Sigmoid colon (tissue), 7 donors: ENCODE results near the gene CACHD1. TPM values are rescaled to one million over a fixed set of nuclear protein-coding genes. Genes with fewer than 3 reads are reported as not detected.

ENCODE experiments used
- DNase-seq: peaks from one replicate; pipeline ENCODE4 v3.0.0-alpha.2; 2019
- H3K27ac ChIP-seq, 4 donors: fragments of 200-600 bp; sonication (generic); one replicate each; pipeline ENCODE4 v1.5.1; 2016 to 2019; ENCODE audit warnings: mild to moderate bottlenecking in 1 of 4
- H3K27me3 ChIP-seq, 3 donors: fragments of 200-600 bp; sonication (generic); one replicate each; pipeline ENCODE4 v1.5.1; 2019; ENCODE audit warnings: mild to moderate bottlenecking in 1 of 3
- H3K36me3 ChIP-seq, 4 donors: fragments of 200-600 bp; sonication (generic); one replicate each; pipeline ENCODE4 v1.5.1; 2016 to 2019
- H3K4me1 ChIP-seq, 4 donors: fragments of 200-600 bp; sonication (generic); one replicate each; pipeline ENCODE4 v1.5.1; 2017 to 2019
- H3K4me3 ChIP-seq, 4 donors: fragments of 200-600 bp; sonication (generic); one replicate each; pipeline ENCODE4 v1.5.1; 2017 to 2019; ENCODE audit warnings: mild to moderate bottlenecking in 2 of 4, moderate library complexity in 1 of 4
- H3K9me3 ChIP-seq, 4 donors: fragments of 200-600 bp in 3 of 4; sonication (generic) in 3 of 4; one replicate each; pipeline versions ENCODE4 v1.5.1 to v1.6.1; 2013 to 2019
- CTCF ChIP-seq, 4 experiments: fragments of 450-650 bp in 3 of 4; fragments of 200-600 bp in 1 of 4; IDR thresholded peaks; one replicate each; pipeline ENCODE4 v1.5.1; 2016 to 2019; ENCODE audit warnings: antibody characterized with exemption in 4 of 4, mild to moderate bottlenecking in 3 of 4, moderate library complexity in 2 of 4
- EP300 ChIP-seq, 4 donors: sonication (generic); formaldehyde crosslinking; IDR thresholded peaks; one replicate each; pipeline ENCODE4 v1.6.1; 2017; ENCODE audit warnings: antibody characterized with exemption in 4 of 4
- POLR2A ChIP-seq, 2 donors: fragments of 450-650 bp; IDR thresholded peaks; one replicate each; pipeline ENCODE4 v1.6.1; 2016; ENCODE audit warnings: antibody characterized with exemption in 2 of 2, mild to moderate bottlenecking in 2 of 2, moderate library complexity in 2 of 2
- POLR2AphosphoS5 ChIP-seq, 4 donors: sonication (generic); formaldehyde crosslinking; IDR thresholded peaks; one replicate each; pipeline ENCODE4 v1.6.1; 2017; ENCODE audit warnings: antibody characterized with exemption in 4 of 4
- WGBS, 2 donors: extraction: QIAGEN DNeasy Blood & Tissue Kit; methylation state at CpG; one replicate each; pipeline ENCODE4 v1.1.7; 2013; 5-methylcytosine and 5-hydroxymethylcytosine counted together
- intact Hi-C: fragments of 100-400 bp; cut with DNase I; formaldehyde crosslinking; loops from one replicate; pipeline ENCODE4 v1.15.1; 2023
- polyA plus RNA-seq, 3 donors: library from polyadenylated mRNA; stranded (reverse); fragments of 200-250 nt; gene quantifications; one replicate each; pipeline ENCODE4 v1.2.3, GENCODE V29; 2013
- total RNA-seq, 4 donors: library from RNA; depleted of rRNA; stranded (reverse); fragments of >200 nt; gene quantifications; one replicate each; pipeline ENCODE4 v1.1.0, GENCODE V29; 2016
- donor health status: healthy with polysubstance abuse.
- donor health status: Bipolar disorder and iron deficiency.
- donor health status: healthy.

CACHD1 gene
- total and polyA plus RNA-seq, 7 donors, result 0.23 to 7.1 (median 3.7) TPM

GRCh38 chr1:64470665-64471217 lies 812 bp downstream of the CACHD1 start:
- Histone ChIP-seq H3K9me3 (no peaks in the 10 kb centered on the region), H3K36me3 (no peaks in the 10 kb centered on the region), H3K27me3 (peaks cover 0 to 5% (median 0%) of the 10 kb centered on the region in 3 donors), H3K27ac (peak overlapping the region; percentile 78 to 84 (median 80)), H3K4me1 (peaks cover 0 to 34% (median 24%) of the 10 kb centered on the region in 4 donors), H3K4me3 (peak overlapping the region; percentile 42 to 80 (median 67))
- no peak for TF ChIP-seq POLR2AphosphoS5 (IDR thresholded peaks at IDR 0.05)
- TF ChIP-seq CTCF (IDR thresholded peaks at IDR 0.05), result no peak
- TF ChIP-seq POLR2A (IDR thresholded peaks at IDR 0.05), result no peak
- TF ChIP-seq EP300 (IDR thresholded peaks at IDR 0.05), result no peak
- intact Hi-C loops, result loop anchor here (5.0 to 10.0 kb wide), 4 partner anchors 204 to 354 kb away; partner anchors contain the start of gene RAVER2
- 0 to 1% methylated on average over 43 of the region's 43 CpGs for WGBS, 2 donors
- DNase-seq, result peak; percentile 71

- Histone ChIP-seq H3K27me3 (peaks cover 0 to 5% (median 0%) of the 10 kb centered on the region in 3 donors), H3K27ac (peak overlapping the region; percentile 18 to 84 (median 79)), H3K36me3 (no peaks in the 10 kb centered on the region), H3K9me3 (no peaks in the 10 kb centered on the region), H3K4me3 (peak overlapping the region; percentile 42 to 80 (median 67)), H3K4me1 (peaks cover 0 to 36% (median 31%) of the 10 kb centered on the region in 4 donors)
- intact Hi-C loops, result loop anchor here (5.0 to 10.0 kb wide), 4 partner anchors 203 to 353 kb away; partner anchors contain the start of gene RAVER2
- 1 to 5% methylated on average over 40 of the region's 40 CpGs for WGBS, 2 donors
- no peak for TF ChIP-seq EP300 (IDR thresholded peaks at IDR 0.05)
- TF ChIP-seq POLR2A (IDR thresholded peaks at IDR 0.05), result no peak
- no peak for TF ChIP-seq POLR2AphosphoS5 (IDR thresholded peaks at IDR 0.05)
- TF ChIP-seq CTCF (IDR thresholded peaks at IDR 0.05), result no peak
- DNase-seq, result peak; percentile 66
These were observed 1.5 kb downstream of the CACHD1 start for GRCh38 chr1:64471218-64472039.

GRCh38 chr1:64472040-64472376 lies 2.1 kb downstream of the CACHD1 start:
- Histone ChIP-seq H3K36me3 (no peaks in the 10 kb centered on the region), H3K27ac (peak overlapping the region in 2 of 4 donors; percentile 78 to 84), H3K27me3 (peaks cover 0 to 5% (median 0%) of the 10 kb centered on the region in 3 donors), H3K4me3 (peak overlapping the region in 3 of 4 donors; percentile 42 to 69 (median 65)), H3K4me1 (peaks cover 0 to 42% (median 37%) of the 10 kb centered on the region in 4 donors), H3K9me3 (no peaks in the 10 kb centered on the region)
- WGBS, 2 donors, result 70 to 78% methylated on average over 9 of the region's 9 CpGs
- TF ChIP-seq EP300 (IDR thresholded peaks at IDR 0.05), result no peak
- TF ChIP-seq POLR2AphosphoS5 (IDR thresholded peaks at IDR 0.05), result no peak
- no peak for TF ChIP-seq POLR2A (IDR thresholded peaks at IDR 0.05)
- TF ChIP-seq CTCF (IDR thresholded peaks at IDR 0.05), result no peak
- intact Hi-C loops, result loop anchor here (5.0 to 10.0 kb wide), 4 partner anchors 203 to 353 kb away; partner anchors contain the start of gene RAVER2
- no peak for DNase-seq

GRCh38 chr1:64472805-64473204 lies 2.9 kb downstream of the CACHD1 start:
- no peaks in the 10 kb centered on the region for H3K9me3 ChIP-seq
- no peak overlapping the region for H3K27ac ChIP-seq
- H3K36me3 ChIP-seq, result no peaks in the 10 kb centered on the region
- WGBS, 2 donors, result 95% methylated on average over 5 of the region's 5 CpGs
- intact Hi-C loops, result loop anchor here (5.0 to 10.0 kb wide), 4 partner anchors 202 to 352 kb away; partner anchors contain the start of gene RAVER2
- H3K4me3 ChIP-seq, result no peak overlapping the region
- peaks cover 0 to 46% (median 41%) of the 10 kb centered on the region in 4 donors for H3K4me1 ChIP-seq
- H3K27me3 ChIP-seq, result peaks cover 0 to 5% (median 0%) of the 10 kb centered on the region in 3 donors
- no peak for DNase-seq
- TF ChIP-seq EP300 (IDR thresholded peaks at IDR 0.05), result no peak
- no peak for TF ChIP-seq POLR2AphosphoS5 (IDR thresholded peaks at IDR 0.05)

- no peak for DNase-seq
- 74 to 89% methylated on average over 1 of the region's 1 CpG for WGBS, 2 donors
- no peak for TF ChIP-seq POLR2A (IDR thresholded peaks at IDR 0.05)
- no peak for TF ChIP-seq CTCF (IDR thresholded peaks at IDR 0.05)
- TF ChIP-seq EP300 (IDR thresholded peaks at IDR 0.05), result no peak
- TF ChIP-seq POLR2AphosphoS5 (IDR thresholded peaks at IDR 0.05), result no peak
- peaks cover 0 to 5% (median 0%) of the 10 kb centered on the region in 3 donors for H3K27me3 ChIP-seq
- H3K4me3 ChIP-seq, result no peak overlapping the region
- intact Hi-C loops, result loop anchor here (5.0 to 10.0 kb wide), 4 partner anchors 201 to 351 kb away; partner anchors contain the start of gene RAVER2
- no peak overlapping the region for H3K27ac ChIP-seq
- H3K9me3 ChIP-seq, result no peaks in the 10 kb centered on the region
- H3K36me3 ChIP-seq, result no peaks in the 10 kb centered on the region
- peaks cover 0 to 46% (median 41%) of the 10 kb centered on the region in 4 donors for H3K4me1 ChIP-seq
These were observed 3.4 kb downstream of the CACHD1 start for GRCh38 chr1:64473367-64473766.
